ENCODE data around the gene PLS3.
"Not testable (repeated sequence)": the region's sequence is repeated elsewhere in the genome, so short reads cannot be mapped to it uniquely, and the experiment has no call there.

DNA sequence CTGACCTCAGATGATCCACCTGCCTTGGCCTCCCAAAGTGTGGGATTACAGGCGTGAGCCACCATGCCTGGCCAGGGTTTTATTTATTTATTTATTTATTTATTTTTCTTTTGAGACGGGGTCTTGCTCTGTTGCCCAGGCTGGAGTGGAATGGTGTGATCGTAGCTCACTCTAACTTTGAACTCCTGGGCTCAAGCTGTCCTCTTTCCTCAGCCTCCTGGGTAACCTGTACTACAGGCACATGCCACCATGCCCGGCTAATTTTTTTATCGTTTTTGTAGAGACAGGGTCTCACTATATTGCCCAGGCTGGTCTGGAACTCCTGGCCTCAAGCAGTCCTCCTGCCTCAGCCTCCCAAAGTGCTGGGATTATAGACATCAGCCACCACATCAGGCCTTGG is 72.4 kb downstream of the PLS3 start:
- not testable (repeated sequence) for TF ChIP-seq CTCF (conservative IDR thresholded peaks at IDR 0.05 in 1 of 2, IDR thresholded peaks at IDR 0.05 in 1 of 2; ENCODE audit: extremely low read depth in 1 of 2, insufficient read depth in 1 of 2, low read depth in 1 of 2, low read length in 2 of 2); EZH2 (IDR thresholded peaks at IDR 0.05; ENCODE audit: borderline replicate concordance, low read length)

Measured in mammary epithelial cell (primary cell).